DMS 273 treated with DMSO at 0.1 percent for 48 hours (cell line): ENCODE data around the gene PTPN23.

Source experiments
- DNase-seq: peaks from one replicate; lab custom pipeline; 2025; lab: John Stamatoyannopoulos, UW

PTPN23 gene

GRCh38 chr3:47405820-47406761 is 25.3 kb downstream of the PTPN23 start:
- DNase-seq = no peak

- DNase-seq = no peak
These were observed 25.9 kb downstream of the PTPN23 start for GRCh38 chr3:47406762-47407149.

- no peak for DNase-seq
These were observed 26.4 kb downstream of the PTPN23 start for GRCh38 chr3:47407237-47407636.

GRCh38 chr3:47407896-47408838 is 27.3 kb downstream of the PTPN23 start:
- DNase-seq = no peak

GRCh38 chr3:47408839-47409229 is 28.0 kb downstream of the PTPN23 start:
- DNase-seq = no peak

- DNase-seq = no peak
These were observed 28.5 kb downstream of the PTPN23 start for GRCh38 chr3:47409284-47409683.

- no peak for DNase-seq
These were observed 29.0 kb downstream of the PTPN23 start for GRCh38 chr3:47409688-47410416.

- DNase-seq = no peak
These were observed 29.5 kb downstream of the PTPN23 start for GRCh38 chr3:47410417-47410720.

GRCh38 chr3:47410801-47411646 is 30.2 kb downstream of the PTPN23 start:
- DNase-seq = no peak

GRCh38 chr3:47411696-47412452 is 31.1 kb downstream of the PTPN23 start:
- no peak for DNase-seq

GRCh38 chr3:47412453-47412756 is 31.6 kb downstream of the PTPN23 start:
- DNase-seq = no peak

- DNase-seq = no peak
These were observed 32.2 kb downstream of the PTPN23 start for GRCh38 chr3:47412842-47413520.

- DNase-seq = no peak
These were observed 32.9 kb downstream of the PTPN23 start for GRCh38 chr3:47413751-47414150.

- no peak for DNase-seq
These were observed 33.3 kb downstream of the PTPN23 start for GRCh38 chr3:47414161-47414564.

GRCh38 chr3:47414666-47415587 is 34.1 kb downstream of the PTPN23 start:
- DNase-seq = no peak

- DNase-seq = no peak
These were observed 35.2 kb downstream of the PTPN23 start for GRCh38 chr3:47416041-47416440.

GRCh38 chr3:47418167-47419082 is 37.6 kb downstream of the PTPN23 start:
- DNase-seq = no peak
